Neuronal stem cell (in vitro differentiated cells): ENCODE data around the gene RFC5. TPM values are rescaled to one million over a fixed set of nuclear protein-coding genes. Genes with fewer than 3 reads are reported as not detected.
"Not testable (repeated sequence)": the region's sequence is repeated elsewhere in the genome, so short reads cannot be mapped to it uniquely, and the experiment has no call there.

Experiments
- DNase-seq: peaks from one replicate; pipeline ENCODE4 v3.0.0-alpha.2; 2013; ENCODE audit warnings: low spot score
- H2AFZ ChIP-seq: one replicate; pipeline ENCODE4 v1.6.1; 2013; ENCODE audit warnings: mild to moderate bottlenecking, low read length, inconsistent platforms
- H2AK5ac ChIP-seq: 2 replicates; pipeline ENCODE4 v1.6.1; 2013; ENCODE audit warnings: low read depth, mild to moderate bottlenecking, inconsistent platforms, low read length, moderate library complexity, mixed read lengths
- H2BK120ac ChIP-seq: 2 replicates; pipeline ENCODE4 v1.6.1; 2013; ENCODE audit warnings: low read depth, mild to moderate bottlenecking, inconsistent platforms, low read length, moderate library complexity, mixed read lengths
- H2BK12ac ChIP-seq: one replicate; pipeline ENCODE4 v1.6.1; 2013; ENCODE audit warnings: low read length, inconsistent platforms
- H2BK15ac ChIP-seq: 2 replicates; pipeline ENCODE4 v1.6.1; 2013; ENCODE audit warnings: mild to moderate bottlenecking, low read length, inconsistent platforms, mixed read lengths
- H2BK5ac ChIP-seq: one replicate; pipeline ENCODE4 v1.6.1; 2013; ENCODE audit warnings: inconsistent platforms, mild to moderate bottlenecking, low read length, moderate library complexity
- H3K14ac ChIP-seq: one replicate; pipeline ENCODE4 v1.6.1; 2013; ENCODE audit warnings: low read length, inconsistent platforms
- H3K18ac ChIP-seq: 2 replicates; pipeline ENCODE4 v1.6.1; 2013; ENCODE audit warnings: low read length, inconsistent platforms
- H3K23ac ChIP-seq: 2 replicates; pipeline ENCODE4 v1.6.1; 2013; ENCODE audit warnings: low read depth, mild to moderate bottlenecking, mixed read lengths, low read length, inconsistent platforms; ENCODE audit not compliant: poor library complexity
- H3K27ac ChIP-seq: replicated peaks from 3 replicates; pipeline ENCODE4 v1.5.1; 2013; ENCODE audit warnings: low read length, inconsistent platforms
- H3K27me3 ChIP-seq, 3 experiments: 2 replicates each; pipeline ENCODE4 v1.6.1; 2013; ENCODE audit warnings: low read length in 3 of 3, mild to moderate bottlenecking in 2 of 3, inconsistent platforms in 1 of 3, low read depth in 1 of 3, mixed read lengths in 1 of 3, moderate library complexity in 1 of 3; ENCODE audit not compliant: control insufficient read depth in 3 of 3, insufficient read depth in 3 of 3
- H3K36me3 ChIP-seq, 2 donors: replicated peaks in 1 of 2; 2 replicates each; pipeline ENCODE4 v1.6.1; 2013; ENCODE audit warnings: low read length in 2 of 2; ENCODE audit not compliant: control insufficient read depth in 2 of 2, insufficient read depth in 2 of 2
- H3K4ac ChIP-seq: 2 replicates; pipeline ENCODE4 v1.6.1; 2013; ENCODE audit warnings: inconsistent platforms, mild to moderate bottlenecking, low read length, moderate library complexity
- H3K4me1 ChIP-seq, 2 donors: 1 replicate in 1 of 2; 2 replicates in 1 of 2; pipeline ENCODE4 v1.6.1; 2013; ENCODE audit warnings: low read length in 2 of 2, low read depth in 1 of 2; ENCODE audit not compliant: control insufficient read depth in 2 of 2, insufficient read depth in 1 of 2
- H3K4me2 ChIP-seq: one replicate; pipeline ENCODE4 v1.6.1; 2013; ENCODE audit warnings: mild to moderate bottlenecking, low read length, inconsistent platforms; ENCODE audit not compliant: insufficient read depth, poor library complexity, severe bottlenecking
- H3K4me3 ChIP-seq, 2 donors: 2 replicates each; pipeline ENCODE4 v1.5.1; 2013; ENCODE audit warnings: low read length in 2 of 2, mild to moderate bottlenecking in 2 of 2, inconsistent platforms in 1 of 2, moderate library complexity in 1 of 2
- H3K79me1 ChIP-seq: one replicate; pipeline ENCODE4 v1.6.1; 2013; ENCODE audit warnings: low read depth, mild to moderate bottlenecking, inconsistent platforms, low read length, moderate library complexity
- H3K9ac ChIP-seq: one replicate; pipeline ENCODE4 v1.6.1; 2013; ENCODE audit warnings: mild to moderate bottlenecking, low read depth, low read length, inconsistent platforms; ENCODE audit not compliant: poor library complexity
- H3K9me3 ChIP-seq, 2 donors: replicated peaks in 1 of 2; 2 replicates each; pipeline versions ENCODE3 to v1.6.1; 2013; ENCODE audit warnings: low read length in 2 of 2, mild to moderate bottlenecking in 2 of 2, inconsistent platforms in 1 of 2, low read depth in 1 of 2, mixed read lengths in 1 of 2, moderate library complexity in 1 of 2; ENCODE audit not compliant: control insufficient read depth in 2 of 2, insufficient read depth in 1 of 2
- H4K8ac ChIP-seq: one replicate; pipeline ENCODE4 v1.6.1; 2013; ENCODE audit warnings: low read depth, mild to moderate bottlenecking, inconsistent platforms, low read length, moderate library complexity
- H4K91ac ChIP-seq: one replicate; pipeline ENCODE4 v1.6.1; 2013; ENCODE audit warnings: low read length, low read depth, mild to moderate bottlenecking, inconsistent platforms; ENCODE audit not compliant: poor library complexity
- WGBS, 2 donors: extraction: QIAGEN DNeasy Blood & Tissue Kit; methylation state at CpG; one replicate each; pipeline ENCODE4 v1.1.7; 2013; ENCODE audit warnings: missing lambda C conversion rate in 2 of 2, mixed read lengths in 1 of 2; ENCODE audit not compliant: insufficient read length in 2 of 2, insufficient replicate concordance in 1 of 2; ENCODE audit errors: extremely low coverage in 2 of 2; 5-methylcytosine and 5-hydroxymethylcytosine counted together
- small RNA-seq: library from polyadenylated mRNA; stranded (forward); fragments of <200 nt; extraction: miRNeasy Mini kit (QIAGEN cat#:217004); gene quantifications from one replicate; pipeline ENCODE3, GENCODE V24; 2013; ENCODE audit not compliant: insufficient read depth

The RFC5 gene

DNA sequence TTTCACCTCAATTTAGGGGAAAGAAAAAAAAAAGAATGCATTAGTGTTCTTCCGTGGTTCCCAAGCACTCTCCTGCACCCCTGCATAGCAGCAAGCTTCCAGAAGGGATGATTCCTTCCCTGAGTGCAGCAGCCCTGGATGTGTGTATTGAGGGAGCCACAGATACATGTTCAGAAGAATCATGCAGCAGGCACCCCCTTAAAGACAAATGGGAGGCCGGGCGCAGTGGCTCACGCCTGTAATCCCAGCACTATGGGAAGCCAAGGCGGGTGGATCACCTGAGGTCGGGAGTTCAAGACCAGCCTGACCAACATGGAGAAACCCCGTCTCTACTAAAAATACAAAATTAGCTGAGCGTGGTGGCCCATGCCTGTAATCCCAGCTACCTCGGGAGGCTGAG is 65.0 kb downstream of the RFC5 start:
- not testable (repeated sequence) for DNase-seq, H3K79me1 ChIP-seq, H2BK5ac ChIP-seq, H2BK12ac ChIP-seq, H2AFZ ChIP-seq, H4K8ac ChIP-seq, H3K23ac ChIP-seq, H3K4me2 ChIP-seq, H2AK5ac ChIP-seq, H3K4ac ChIP-seq, H3K14ac ChIP-seq, H2BK15ac ChIP-seq, H3K27ac ChIP-seq, H3K9me3 ChIP-seq, H2BK120ac ChIP-seq, H4K91ac ChIP-seq, H3K18ac ChIP-seq, H3K4me1 ChIP-seq, H3K27me3 ChIP-seq, H3K9ac ChIP-seq, H3K4me3 ChIP-seq
- peaks cover 2 to 48% of the 10 kb centered on the region in 2 donors for H3K36me3 ChIP-seq
- no CpG with 5 or more reads among the region's 9 CpGs for WGBS, 2 donors

Small RNA genes within 50 kb of the gene (small RNA-seq; reads per million reads assigned to genes)
- not detected for gene AC131159.1
